Measurements from ENCODE around the gene LTO1. TPM values are rescaled to one million over a fixed set of nuclear protein-coding genes. Genes with fewer than 3 reads are reported as not detected.

LTO1 gene
- total RNA-seq, 4 donors from 2014 or later, result 16.5 to 29.2 (median 19.3) TPM

GRCh38 chr11:69686452-69686851 is 11.3 kb upstream of the LTO1 start:
- intact Hi-C loops (cut with DNase I), result loop anchor here (5.0 kb wide), 1 partner anchor 506 kb away; no protein-coding TSS in a partner anchor
- Histone ChIP-seq H3K27me3 (peaks cover 0 to 23% (median 0%) of the 10 kb centered on the region in 4 donors), H3K27ac (no peak overlapping the region), H3K4me1 (peaks cover 0 to 8% (median 0%) of the 10 kb centered on the region in 3 donors), H3K9me3 (no peaks in the 10 kb centered on the region), H3K36me3 (no peaks in the 10 kb centered on the region), H3K4me3 (no peak overlapping the region)
- no peak for TF ChIP-seq CTCF (IDR thresholded peaks at IDR 0.05)
- TF ChIP-seq POLR2A (IDR thresholded peaks at IDR 0.05), result no peak
- no peak for DNase-seq
- 69 to 84% methylated on average over 6 to 8 of the region's 13 CpGs for WGBS, 2 donors

DNA sequence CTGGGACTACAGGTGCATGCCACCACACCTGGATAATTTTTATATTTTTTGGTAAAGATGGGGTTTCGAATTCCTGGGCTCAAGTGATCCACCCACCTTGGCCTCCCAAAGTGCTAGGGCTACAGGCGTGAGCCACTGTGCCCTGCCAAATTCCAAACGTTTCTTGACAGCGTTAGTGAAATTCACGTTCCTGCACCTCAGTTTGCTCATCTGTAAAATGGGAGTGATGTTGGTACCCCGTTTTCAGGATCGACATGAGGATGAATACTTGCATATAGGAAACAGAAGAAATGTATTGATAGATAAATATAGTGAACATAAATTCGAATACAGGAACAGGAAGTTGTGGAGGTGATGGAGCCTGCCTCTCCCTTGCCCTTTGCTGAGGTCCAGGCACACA is 10.2 kb upstream of the LTO1 start:
- Histone ChIP-seq H3K27ac (no peak overlapping the region), H3K4me1 (peaks cover 0 to 8% (median 0%) of the 10 kb centered on the region in 3 donors), H3K36me3 (no peaks in the 10 kb centered on the region), H3K27me3 (peaks cover 0 to 22% (median 0%) of the 10 kb centered on the region in 4 donors), H3K4me3 (no peak overlapping the region), H3K9me3 (no peaks in the 10 kb centered on the region)
- 47 to 49% methylated on average over 8 of the region's 8 CpGs for WGBS, 2 donors
- intact Hi-C loops (cut with DNase I), result loop anchor here (5.0 kb wide), 1 partner anchor 507 kb away; no protein-coding TSS in a partner anchor
- TF ChIP-seq CTCF (IDR thresholded peaks at IDR 0.05), result no peak
- no peak for TF ChIP-seq POLR2A (IDR thresholded peaks at IDR 0.05)
- DNase-seq, result no peak

DNA sequence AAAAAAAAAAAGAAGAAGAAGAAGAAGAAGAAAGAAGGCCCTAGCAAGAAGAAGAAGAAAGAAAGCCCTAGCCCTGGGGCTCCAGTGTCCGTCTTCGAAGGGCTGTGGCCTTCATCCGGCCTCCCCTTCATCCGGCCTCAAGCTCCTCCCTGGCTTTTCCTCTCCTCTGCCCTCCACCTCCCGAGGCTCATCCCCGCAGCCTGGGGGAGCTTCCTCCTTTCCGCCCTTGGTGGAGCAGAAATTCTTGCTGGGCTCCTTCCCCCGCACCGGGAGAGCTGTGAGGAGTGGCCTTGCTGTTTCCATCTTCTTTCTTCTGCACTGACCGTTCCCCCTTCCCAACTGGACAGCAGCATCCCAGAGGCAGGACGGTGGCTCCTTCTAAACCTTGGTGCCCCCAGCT is 9.5 kb upstream of the LTO1 start:
- H3K9me3 ChIP-seq, result no peaks in the 10 kb centered on the region
- intact Hi-C loops (cut with DNase I), result loop anchor here (5.0 kb wide), 2 partner anchors 203 to 508 kb away; no protein-coding TSS in a partner anchor
- H3K4me3 ChIP-seq, result no peak overlapping the region
- peaks cover 0 to 8% (median 0%) of the 10 kb centered on the region in 3 donors for H3K4me1 ChIP-seq
- no peak overlapping the region for H3K27ac ChIP-seq
- peaks cover 0 to 22% (median 0%) of the 10 kb centered on the region in 4 donors for H3K27me3 ChIP-seq
- TF ChIP-seq CTCF (IDR thresholded peaks at IDR 0.05) (no peak), POLR2A (IDR thresholded peaks at IDR 0.05) (no peak)
- WGBS, 2 donors, result 67 to 73% methylated on average over 11 of the region's 11 CpGs
- DNase-seq, result no peak
- no peaks in the 10 kb centered on the region for H3K36me3 ChIP-seq

DNA sequence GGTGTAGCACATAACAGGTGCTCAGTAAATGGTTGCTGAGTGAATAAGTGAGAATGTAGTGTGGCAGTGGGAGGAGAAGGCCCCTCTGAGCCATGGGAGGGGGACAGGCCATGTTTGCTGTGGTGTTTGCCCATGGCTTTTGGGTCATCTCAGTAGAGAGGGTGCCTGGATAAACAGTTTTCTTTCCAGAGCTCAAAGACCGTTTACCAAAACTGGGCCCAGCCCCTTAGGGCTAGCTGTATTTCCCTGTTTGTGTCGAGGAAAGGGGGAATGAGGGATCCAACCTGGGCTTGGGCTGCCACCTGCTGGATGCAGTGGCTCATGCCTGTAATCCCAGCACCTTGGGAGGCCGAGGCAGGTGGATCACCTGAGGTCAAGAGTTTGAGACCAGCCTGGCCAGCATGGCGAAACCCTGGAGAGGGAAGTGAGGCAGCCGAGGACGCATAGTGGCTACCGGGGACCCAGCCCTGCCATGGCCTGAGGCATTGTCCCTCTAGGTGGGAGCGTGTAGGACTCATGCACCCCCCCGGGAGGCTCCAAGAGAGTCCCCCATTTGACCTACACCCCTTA is 8.7 kb upstream of the LTO1 start:
- 44 to 100% methylated on average over 1 to 5 of the region's 9 CpGs for WGBS, 2 donors
- intact Hi-C loops (cut with DNase I), result loop anchor here (5.0 kb wide), 1 partner anchor 203 kb away; no protein-coding TSS in a partner anchor
- no peak for DNase-seq
- Histone ChIP-seq H3K27me3 (peaks cover 0 to 22% (median 0%) of the 10 kb centered on the region in 4 donors), H3K27ac (no peak overlapping the region), H3K9me3 (no peaks in the 10 kb centered on the region), H3K36me3 (no peaks in the 10 kb centered on the region), H3K4me1 (peaks cover 0 to 8% (median 0%) of the 10 kb centered on the region in 3 donors), H3K4me3 (no peak overlapping the region)
- TF ChIP-seq POLR2A (IDR thresholded peaks at IDR 0.05) (no peak), CTCF (IDR thresholded peaks at IDR 0.05) (peak in 5 of 6 experiments; percentile 43 to 71 (median 55))

DNA sequence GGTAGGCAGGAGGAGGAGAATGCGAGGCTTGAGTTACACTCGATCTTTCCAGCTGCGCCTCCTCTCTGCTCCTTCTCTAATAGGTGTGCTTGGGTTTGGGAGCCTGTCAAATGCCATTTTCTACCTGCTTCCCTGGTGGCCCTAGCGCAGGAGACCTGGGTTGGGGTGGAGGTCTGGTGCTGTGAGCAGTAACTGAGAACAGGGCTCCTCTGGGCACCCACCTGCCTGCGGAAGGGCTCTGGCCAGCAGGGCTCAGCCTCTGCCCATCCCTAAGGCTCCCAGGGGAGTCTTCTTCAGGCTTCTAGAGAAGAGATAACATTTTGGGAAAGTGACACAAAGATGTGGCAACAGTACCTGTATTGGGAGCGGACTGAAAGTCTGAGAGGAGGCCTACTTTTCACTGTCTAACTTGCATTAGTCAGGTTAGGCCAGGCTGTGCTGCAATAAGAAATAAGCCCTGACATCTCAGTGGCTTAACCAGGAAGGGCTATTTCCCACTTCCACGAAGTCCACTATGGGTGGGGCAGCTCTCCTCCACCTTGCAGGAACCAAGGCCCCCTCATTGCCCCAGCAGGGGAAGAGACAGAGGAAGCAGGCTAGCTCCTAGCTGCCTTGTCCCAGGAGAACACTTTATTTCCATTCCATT is 7.7 kb upstream of the LTO1 start:
- no peak overlapping the region for H3K27ac ChIP-seq
- H3K36me3 ChIP-seq, result no peaks in the 10 kb centered on the region
- H3K4me1 ChIP-seq, result peaks cover 0 to 8% (median 0%) of the 10 kb centered on the region in 3 donors
- intact Hi-C loops (cut with DNase I), result loop anchor here (5.0 kb wide), 1 partner anchor 204 kb away; no protein-coding TSS in a partner anchor
- TF ChIP-seq POLR2A (IDR thresholded peaks at IDR 0.05) (no peak), CTCF (IDR thresholded peaks at IDR 0.05) (no peak)
- DNase-seq, result no peak
- 87 to 91% methylated on average over 5 to 7 of the region's 7 CpGs for WGBS, 2 donors
- H3K27me3 ChIP-seq, result peaks cover 0 to 22% (median 0%) of the 10 kb centered on the region in 4 donors
- no peak overlapping the region for H3K4me3 ChIP-seq
- H3K9me3 ChIP-seq, result no peaks in the 10 kb centered on the region

Data from esophagus squamous epithelium (tissue), 5 donors.